ENCODE results near the gene SLC2A1. TPM values are rescaled to one million over a fixed set of nuclear protein-coding genes. Genes with fewer than 3 reads are reported as not detected.

The SLC2A1 gene
- total RNA-seq, 1 experiment from 2014 or later: 327 TPM

- BruUV-seq (replicated peaks): no TSS peak
- intact Hi-C loops (cut with micrococcal nuclease; ENCODE audit: unreplicated experiment): no loop called here
- no peak for TF ChIP-seq CTCF (conservative IDR thresholded peaks at IDR 0.05)
- no peak for TF ChIP-seq EZH2 (IDR thresholded peaks at IDR 0.05; ENCODE audit: low read depth)
- Histone ChIP-seq H3F3A (ENCODE audit: insufficient read depth, low read depth) (peaks cover 13% of the 10 kb centered on the region; the same call in 1 of the 2 replicates), H3K4me1 (replicated peaks; ENCODE audit: insufficient read depth) (peaks cover 63% of the 10 kb centered on the region), H3K79me2 (ENCODE audit: low read depth) (peaks cover 86% of the 10 kb centered on the region), H3K4me2 (peak overlapping the region; percentile 77), H3K4me3 (peak overlapping the region; percentile 16; the same call in 1 of the 2 replicates), H3K9me3 (ENCODE audit: insufficient read depth, low read depth) (no peaks in the 10 kb centered on the region), H2AFZ (no peak overlapping the region), H3K27me3 (ENCODE audit: insufficient read depth, low read depth) (no peaks in the 10 kb centered on the region), H3K27ac (no peak overlapping the region), H4K20me1 (ENCODE audit: insufficient read depth) (peaks cover 5% of the 10 kb centered on the region; the same call in 1 of the 2 replicates), H3K9me2 (ENCODE audit: insufficient read depth) (no peaks in the 10 kb centered on the region), H3K36me3 (ENCODE audit: low read depth) (0 out of 2 replicates have a peak, but pooled peaks cover 3% of the 10 kb centered on the region)
- no peak for DNase-seq
- ChIA-PET CTCF (interaction anchor here (2.1 kb wide), 1 partner anchor 118 kb away, joined by 7 read pairs; no protein-coding TSS in a partner anchor), POLR2A (ENCODE audit: unreplicated experiment) (interaction anchor here (0.6 to 1.2 kb wide), 3 partner anchors 12 to 19 kb away, joined by 3 to 6 read pairs (median 4); no protein-coding TSS in a partner anchor)
Observed at GRCh38 chr1:42955311-42956063, 3.2 kb downstream of the SLC2A1 start.

- Histone ChIP-seq H3K27ac (peak overlapping the region; percentile 35), H3K36me3 (ENCODE audit: low read depth) (0 out of 2 replicates have a peak, but pooled peaks cover 3% of the 10 kb centered on the region), H3K9me2 (ENCODE audit: insufficient read depth) (no peaks in the 10 kb centered on the region), H3K4me3 (no peak overlapping the region), H3K4me1 (replicated peaks; ENCODE audit: insufficient read depth) (peaks cover 76% of the 10 kb centered on the region), H3K4me2 (peak overlapping the region; percentile 29), H2AFZ (no peak overlapping the region), H3K9me3 (ENCODE audit: insufficient read depth, low read depth) (no peaks in the 10 kb centered on the region), H3K27me3 (ENCODE audit: insufficient read depth, low read depth) (no peaks in the 10 kb centered on the region), H4K20me1 (ENCODE audit: insufficient read depth) (peaks cover 5% of the 10 kb centered on the region; the same call in 1 of the 2 replicates), H3F3A (ENCODE audit: insufficient read depth, low read depth) (peaks cover 32% of the 10 kb centered on the region), H3K79me2 (ENCODE audit: low read depth) (peaks cover 98% of the 10 kb centered on the region)
- ChIA-PET CTCF (interaction anchor here (1.4 to 2.1 kb wide), 2 partner anchors 18 to 120 kb away, joined by 4 to 7 read pairs; no protein-coding TSS in a partner anchor), POLR2A (ENCODE audit: unreplicated experiment) (interaction anchor here (0.5 to 1.1 kb wide), 3 partner anchors 10 to 68 kb away, joined by 4 to 7 read pairs (median 6); no protein-coding TSS in a partner anchor)
- intact Hi-C loops (cut with micrococcal nuclease; ENCODE audit: unreplicated experiment): no loop called here
- DNase-seq: no peak
- BruUV-seq (replicated peaks): no TSS peak
- TF ChIP-seq CTCF (conservative IDR thresholded peaks at IDR 0.05): no peak
- TF ChIP-seq EZH2 (IDR thresholded peaks at IDR 0.05; ENCODE audit: low read depth): no peak
Observed at GRCh38 chr1:42953182-42954180, 5.2 kb downstream of the SLC2A1 start.

All from PC-9 (cell line).